HepG2 (cell line): ENCODE data around the gene CMTR2. TPM values are rescaled to one million over a fixed set of nuclear protein-coding genes. Genes with fewer than 3 reads are reported as not detected.

Experiments
- ATAC-seq: fragments of 200-7000 bp; cut with Tn5 transposase; 3 replicates; pipeline ENCODE4 v1.9.1; 2020; ENCODE audit warnings: mild to moderate bottlenecking, moderate library complexity
- BruUV-seq: library from RNA; stranded (reverse); fragments of 400-500 nt; replicated peaks from 2 replicates; lab custom pipeline; 2021; lab: Mats Ljungman, UMichigan
- CTCF ChIA-PET: fragments of 300-600 bp; formaldehyde crosslinking; extraction: SDS; loops from one replicate; lab custom pipeline; 2021; ENCODE audit warnings: low total read pairs, inconsistent platforms, low intra/inter-chr PET ratio; lab: Yijun Ruan, JAX
- POLR2A ChIA-PET: fragments of 350-600 bp; sonication (Branson Sonifier 250); formaldehyde crosslinking; loops from one replicate; lab custom pipeline; 2020; ENCODE audit warnings: antibody characterized with exemption, inconsistent platforms; lab: Yijun Ruan, JAX
- DNase-seq: peaks from one replicate; pipeline ENCODE4 v3.0.0-alpha.2; 2015; ENCODE audit warnings: low spot score
- FAIRE-seq: peaks from 3 replicates; lab custom pipeline; 2011; peaks lifted over from hg19 to GRCh38; lab: Jason Lieb, UNC
- H2AFZ ChIP-seq: one replicate; pipeline ENCODE4 v1.6.1; 2011; ENCODE audit warnings: low read length, inconsistent platforms
- H3K27ac ChIP-seq: fragments of 300-600 bp; 3 replicates; pipeline ENCODE4 v1.8.0; 2011; ENCODE audit warnings: mixed run types, mild to moderate bottlenecking, mixed read lengths, low read length, inconsistent platforms; ENCODE audit not compliant: insufficient read depth; ENCODE audit errors: extremely low read length
- H3K27me3 ChIP-seq, 2 experiments: fragments of 200-600 bp in 1 of 2; 2 replicates in 1 of 2; 3 replicates in 1 of 2; pipeline versions ENCODE4 v1.6.0 to v1.8.0; 2011; ENCODE audit warnings: low read length in 2 of 2, mild to moderate bottlenecking in 2 of 2, moderate library complexity in 2 of 2, inconsistent platforms in 1 of 2; ENCODE audit not compliant: insufficient read depth in 2 of 2, control insufficient read depth in 1 of 2
- H3K36me3 ChIP-seq, 2 experiments: fragments of 200-600 bp in 1 of 2; replicated peaks in 1 of 2; 2 replicates in 1 of 2; 3 replicates in 1 of 2; pipeline versions ENCODE4 v1.5.1 to v1.8.0; 2011; ENCODE audit warnings: low read length in 2 of 2, inconsistent platforms in 1 of 2; ENCODE audit not compliant: insufficient read depth in 2 of 2, control insufficient read depth in 1 of 2
- H3K4me1 ChIP-seq: 2 replicates; pipeline ENCODE4 v1.5.1; 2012; ENCODE audit warnings: low read length, inconsistent platforms; ENCODE audit not compliant: insufficient read depth
- H3K4me2 ChIP-seq: 2 replicates; pipeline ENCODE4 v1.6.0; 2011; ENCODE audit warnings: low read depth, low read length, inconsistent platforms
- H3K4me3 ChIP-seq, 3 experiments: fragments of 200-600 bp in 1 of 3; sonication (generic), shearing (Covaris generic) in 1 of 3; replicated peaks in 1 of 3; 2 replicates each; pipeline ENCODE4 v1.5.1; 2011 to 2016; ENCODE audit warnings: low read length in 3 of 3, inconsistent platforms in 2 of 3, low read depth in 2 of 3, mild to moderate bottlenecking in 2 of 3, control low read depth in 1 of 3, mixed read lengths in 1 of 3; ENCODE audit not compliant: insufficient read depth in 1 of 3
- H3K79me2 ChIP-seq: one replicate; pipeline ENCODE4 v1.6.1; 2011; ENCODE audit warnings: low read length, inconsistent platforms; ENCODE audit not compliant: insufficient read depth
- H3K9ac ChIP-seq: 2 replicates; pipeline ENCODE4 v1.6.0; 2011; ENCODE audit warnings: mild to moderate bottlenecking, low read depth, low read length, inconsistent platforms; ENCODE audit not compliant: insufficient read depth
- H3K9me3 ChIP-seq: 2 replicates; pipeline ENCODE4 v1.5.1; 2012; ENCODE audit warnings: mild to moderate bottlenecking, low read length
- H4K20me1 ChIP-seq: 2 replicates; pipeline ENCODE4 v1.6.0; 2011; ENCODE audit warnings: inconsistent platforms, mild to moderate bottlenecking, low read length, moderate library complexity; ENCODE audit not compliant: insufficient read depth
- BRCA1 ChIP-seq: sonication (generic); formaldehyde crosslinking; IDR thresholded peaks from 2 replicates; pipeline ENCODE4 v1.4.0; 2020; ENCODE audit warnings: missing genetic modification reagents
- NR2C2 ChIP-seq: sonication (generic); formaldehyde crosslinking; IDR thresholded peaks from 2 replicates; pipeline ENCODE4 v1.4.0; 2020; ENCODE audit warnings: missing genetic modification reagents, mild to moderate bottlenecking, moderate library complexity, borderline replicate concordance
- ZEB1 ChIP-seq: IDR thresholded peaks from 2 replicates; pipeline ENCODE4 v1.6.1; 2012; ENCODE audit warnings: mild to moderate bottlenecking, low read depth, inconsistent platforms; ENCODE audit not compliant: insufficient replicate concordance
- ZNF317 ChIP-seq: sonication (generic); formaldehyde crosslinking; IDR thresholded peaks from 2 replicates; pipeline ENCODE4 v1.5.0; 2020; ENCODE audit warnings: mild to moderate bottlenecking, missing genetic modification reagents
- WGBS: methylation state at CpG from one replicate; pipeline ENCODE4 v1.1.6; 2017; ENCODE audit warnings: low lambda C conversion rate; 5-methylcytosine and 5-hydroxymethylcytosine counted together
- in situ Hi-C: cut with HindIII; loops from 2 replicates; pipeline ENCODE4 v1.10.0; 2017; ENCODE audit warnings: low pct_unique_long_range_greater_than_20kb; ENCODE audit not compliant: extremely low pct_ligation_motif_present
- intact Hi-C: fragments of 100-400 bp; cut with micrococcal nuclease; formaldehyde crosslinking; loops from one replicate; pipeline ENCODE4 v1.10.0; 2022; ENCODE audit not compliant: unreplicated experiment
- polyA plus RNA-seq, 8 experiments: library from polyadenylated mRNA; depleted of rRNA in 3 of 8; stranded (reverse) in 7 of 8; unstranded in 1 of 8; fragments of >200 nt; fragmentation: Illumina TruSeq in 4 of 8; extraction: Trizol in 4 of 8; gene quantifications; 2 replicates each; pipeline versions ENCODE4 v1.2.1 to v1.2.3, GENCODE V29; 2011 to 2016; ENCODE audit warnings: low read depth in 4 of 8, missing spikeins in 1 of 8, mixed read lengths in 1 of 8; ENCODE audit not compliant: insufficient read depth in 1 of 8
- total RNA-seq, 5 experiments: library from RNA; depleted of rRNA; stranded (reverse); fragments of >200 nt; fragmentation: Illumina TruSeq; extraction: Trizol; gene quantifications; 2 replicates each; pipeline ENCODE4 v1.2.3, GENCODE V29; 2016; ENCODE audit warnings: low read depth in 1 of 5
- TF ChIP-seq, protein P1 (sequence below), 2 experiments: sonication (generic) in 1 of 2; formaldehyde crosslinking in 1 of 2; IDR thresholded peaks; 2 replicates each; pipeline versions ENCODE4 v1.4.0 to v1.6.1; 2016 to 2020; ENCODE audit warnings: borderline replicate concordance in 1 of 2, low read depth in 1 of 2, mild to moderate bottlenecking in 1 of 2, missing genetic modification reagents in 1 of 2
- TF ChIP-seq, protein P2 (sequence below): IDR thresholded peaks from 2 replicates; pipeline ENCODE4 v1.6.1; 2016; ENCODE audit warnings: low read depth, control low read depth

Gene CMTR2
- total and polyA plus RNA-seq, 2 of the 13 experiments (the other 11 are each of a cell fraction or from before 2014, with no cell fraction given), result 15.0 to 19.9 TPM

DNA sequence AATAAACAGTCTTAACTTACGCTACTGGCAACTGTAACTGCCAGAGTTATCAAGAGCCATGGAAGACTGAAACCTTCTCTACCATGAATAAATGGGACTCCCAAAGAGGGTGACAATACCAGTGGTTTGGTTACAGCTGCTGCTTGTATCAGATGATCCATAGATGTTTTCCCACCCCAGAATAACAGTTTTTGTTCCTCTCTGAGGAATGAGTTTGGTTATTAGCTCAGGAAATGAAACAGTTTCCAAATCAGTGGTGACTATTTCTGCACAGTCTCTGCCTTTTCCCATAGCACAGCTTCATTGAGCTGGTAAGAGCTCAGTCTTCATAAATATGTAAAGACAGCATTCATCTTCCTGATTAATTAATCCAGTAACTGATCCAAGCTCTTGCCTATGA is 44.7 kb downstream of the CMTR2 start (continued):
- TF ChIP-seq, protein P1, sequence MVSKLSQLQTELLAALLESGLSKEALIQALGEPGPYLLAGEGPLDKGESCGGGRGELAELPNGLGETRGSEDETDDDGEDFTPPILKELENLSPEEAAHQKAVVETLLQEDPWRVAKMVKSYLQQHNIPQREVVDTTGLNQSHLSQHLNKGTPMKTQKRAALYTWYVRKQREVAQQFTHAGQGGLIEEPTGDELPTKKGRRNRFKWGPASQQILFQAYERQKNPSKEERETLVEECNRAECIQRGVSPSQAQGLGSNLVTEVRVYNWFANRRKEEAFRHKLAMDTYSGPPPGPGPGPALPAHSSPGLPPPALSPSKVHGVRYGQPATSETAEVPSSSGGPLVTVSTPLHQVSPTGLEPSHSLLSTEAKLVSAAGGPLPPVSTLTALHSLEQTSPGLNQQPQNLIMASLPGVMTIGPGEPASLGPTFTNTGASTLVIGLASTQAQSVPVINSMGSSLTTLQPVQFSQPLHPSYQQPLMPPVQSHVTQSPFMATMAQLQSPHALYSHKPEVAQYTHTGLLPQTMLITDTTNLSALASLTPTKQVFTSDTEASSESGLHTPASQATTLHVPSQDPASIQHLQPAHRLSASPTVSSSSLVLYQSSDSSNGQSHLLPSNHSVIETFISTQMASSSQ (IDR thresholded peaks at IDR 0.05; ENCODE audit: low read depth), result no peak
- TF ChIP-seq, protein P1 (CRISPR knock-in tag; IDR thresholded peaks at IDR 0.05; ENCODE audit: borderline replicate concordance), result no peak
- TF ChIP-seq BRCA1 (CRISPR knock-in tag) (no peak), NR2C2 (CRISPR knock-in tag) (no peak)

DNA sequence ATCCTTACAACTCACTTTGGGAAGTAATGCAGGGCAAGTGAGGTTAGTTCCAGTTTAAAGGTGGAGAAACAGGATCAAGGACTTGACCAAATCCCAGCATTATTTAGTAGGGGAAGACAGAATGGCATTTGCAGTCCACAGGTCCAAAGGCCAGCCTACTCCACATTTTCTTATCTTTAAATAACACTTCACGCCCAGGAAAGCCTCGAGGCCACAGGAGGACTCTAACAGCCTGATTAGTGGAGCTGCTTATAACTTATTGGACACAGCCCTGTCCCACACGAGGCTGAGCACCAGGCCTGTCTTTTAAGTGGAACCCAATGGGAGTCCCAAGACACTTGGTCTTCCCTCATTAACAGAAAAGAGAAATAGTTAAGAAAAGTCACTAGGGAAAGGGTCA is 46.6 kb downstream of the CMTR2 start:
- no peak overlapping the region for H3K4me3 ChIP-seq
- no TSS peak for BruUV-seq
- in situ Hi-C loops (no loop called here), intact Hi-C loops (no loop called here)
- TF ChIP-seq ZNF317 (CRISPR knock-in tag), result no peak
- no peak for TF ChIP-seq ZEB1
- TF ChIP-seq, protein P2, sequence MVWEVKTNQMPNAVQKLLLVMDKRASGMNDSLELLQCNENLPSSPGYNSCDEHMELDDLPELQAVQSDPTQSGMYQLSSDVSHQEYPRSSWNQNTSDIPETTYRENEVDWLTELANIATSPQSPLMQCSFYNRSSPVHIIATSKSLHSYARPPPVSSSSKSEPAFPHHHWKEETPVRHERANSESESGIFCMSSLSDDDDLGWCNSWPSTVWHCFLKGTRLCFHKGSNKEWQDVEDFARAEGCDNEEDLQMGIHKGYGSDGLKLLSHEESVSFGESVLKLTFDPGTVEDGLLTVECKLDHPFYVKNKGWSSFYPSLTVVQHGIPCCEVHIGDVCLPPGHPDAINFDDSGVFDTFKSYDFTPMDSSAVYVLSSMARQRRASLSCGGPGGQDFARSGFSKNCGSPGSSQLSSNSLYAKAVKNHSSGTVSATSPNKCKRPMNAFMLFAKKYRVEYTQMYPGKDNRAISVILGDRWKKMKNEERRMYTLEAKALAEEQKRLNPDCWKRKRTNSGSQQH (CRISPR knock-in tag), result no peak
- no peaks in the 10 kb centered on the region for H3K79me2 ChIP-seq
- no peaks in the 10 kb centered on the region for H3K36me3 ChIP-seq
- WGBS, result 4% methylated on average over 3 of the region's 3 CpGs
- H3K4me2 ChIP-seq, result no peak overlapping the region
- H3K9ac ChIP-seq, result no peak overlapping the region
- H3K9me3 ChIP-seq, result no peaks in the 10 kb centered on the region
- no peak for ATAC-seq
- no peaks in the 10 kb centered on the region for H3K4me1 ChIP-seq
- no peak for DNase-seq
- no peak for FAIRE-seq
- ChIA-PET POLR2A (no interaction called here), CTCF (no interaction called here)
- peaks cover 0 to 7% of the 10 kb centered on the region in 2 experiments; a peak in 1 of 5 replicates for H3K27me3 ChIP-seq
- H4K20me1 ChIP-seq, result no peaks in the 10 kb centered on the region
- no peak overlapping the region for H3K27ac ChIP-seq
- H2AFZ ChIP-seq, result no peak overlapping the region
